Measurements from ENCODE around the gene HEBP2.
"Not testable (repeated sequence)": the region's sequence is repeated elsewhere in the genome, so short reads cannot be mapped to it uniquely, and the experiment has no call there.

The HEBP2 gene

DNA sequence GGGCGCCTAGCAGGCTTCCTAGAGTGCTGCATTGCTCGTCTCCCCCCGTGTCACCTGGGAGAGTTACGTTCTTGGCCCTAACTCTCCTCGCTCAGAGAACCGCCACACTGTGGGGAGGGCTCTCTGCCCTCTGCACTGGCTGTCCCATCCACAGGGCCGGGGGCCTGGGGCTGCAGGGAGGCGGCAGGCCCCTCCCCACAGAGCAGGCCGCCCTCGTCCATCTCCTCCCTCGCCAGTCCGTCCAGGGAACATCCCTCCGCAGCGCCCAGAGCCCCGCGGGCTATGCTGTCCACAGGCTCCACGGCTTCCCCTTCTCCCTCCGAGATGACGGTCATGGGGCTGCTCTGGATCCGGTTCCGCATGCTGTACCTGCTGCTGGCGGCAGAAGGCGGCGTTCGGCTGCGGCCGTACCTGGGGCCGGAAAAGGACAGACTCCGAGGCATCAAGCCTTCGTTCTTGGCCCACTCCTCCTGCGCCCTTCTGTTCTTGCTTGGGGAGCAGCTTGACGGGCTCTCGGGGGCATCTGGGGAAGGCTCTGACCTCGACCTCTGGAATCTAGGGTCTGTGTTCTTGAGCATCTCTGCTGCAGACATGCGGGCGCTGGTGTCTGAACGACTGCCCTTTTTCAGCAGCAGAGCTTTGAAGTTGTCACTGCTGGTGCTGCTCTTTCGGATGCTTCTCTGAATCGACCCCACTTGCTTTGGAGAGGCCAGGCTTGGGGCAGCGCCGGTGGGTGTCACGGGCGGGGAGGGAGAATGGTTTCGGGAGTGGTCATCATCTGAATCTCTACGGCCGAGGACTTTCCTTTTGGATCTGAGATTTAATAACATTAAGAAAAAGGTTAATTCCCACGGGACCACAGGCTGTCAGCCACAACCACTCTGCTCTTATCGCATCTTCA is 20.2 kb downstream of the HEBP2 start:
- no peak for DNase-seq (ENCODE audit: low spot score)

DNA sequence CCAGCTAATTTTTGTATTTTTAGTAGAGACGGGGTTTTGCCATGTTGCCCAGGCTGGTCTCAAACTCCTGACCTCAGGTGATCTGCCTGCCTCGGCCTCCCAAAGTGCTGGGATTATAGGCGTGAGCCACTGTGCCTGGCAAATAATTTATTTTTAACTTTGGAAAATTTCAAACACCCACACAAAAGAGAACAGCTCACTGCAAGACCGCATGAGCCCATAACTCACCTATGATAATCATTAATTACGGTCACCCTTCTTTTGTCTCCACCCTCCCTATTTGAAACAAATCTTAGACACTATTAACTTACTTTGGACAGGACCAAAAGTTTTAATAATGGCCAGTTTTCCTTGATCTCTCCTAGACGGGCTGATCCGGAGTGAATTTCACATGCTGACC is 21.2 kb downstream of the HEBP2 start:
- DNase-seq (ENCODE audit: low spot score) = not testable (repeated sequence)

DNA sequence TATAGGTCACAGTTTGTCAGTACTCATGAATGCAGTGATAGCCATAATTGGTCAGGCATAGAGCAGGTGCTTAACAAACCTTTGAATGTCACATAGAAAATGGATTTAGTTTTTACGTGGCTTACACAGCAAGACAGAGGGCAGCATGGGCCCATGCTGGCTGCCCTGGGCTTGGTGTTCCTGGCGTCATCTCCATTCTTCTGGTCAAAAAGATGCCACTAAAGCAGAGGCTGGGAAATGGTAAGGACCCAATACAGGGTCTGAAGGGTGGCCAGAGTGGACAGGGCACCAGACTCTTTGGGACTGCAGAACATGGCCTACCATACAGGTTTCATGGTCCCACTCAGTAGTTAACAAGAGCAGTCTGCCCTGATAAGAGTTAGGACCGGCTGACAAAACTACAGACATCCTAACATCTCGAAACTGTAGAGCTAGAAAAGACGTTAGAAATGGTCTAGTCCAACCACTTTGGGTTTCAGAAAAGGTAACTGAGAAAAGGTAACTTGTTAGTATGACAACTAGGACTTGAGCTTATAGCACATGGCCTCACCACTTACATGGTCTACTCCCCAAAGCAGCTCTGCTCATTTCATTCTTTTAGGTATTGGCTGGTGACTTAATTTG is 22.6 kb downstream of the HEBP2 start:
- no peak for DNase-seq (ENCODE audit: low spot score)

DNA sequence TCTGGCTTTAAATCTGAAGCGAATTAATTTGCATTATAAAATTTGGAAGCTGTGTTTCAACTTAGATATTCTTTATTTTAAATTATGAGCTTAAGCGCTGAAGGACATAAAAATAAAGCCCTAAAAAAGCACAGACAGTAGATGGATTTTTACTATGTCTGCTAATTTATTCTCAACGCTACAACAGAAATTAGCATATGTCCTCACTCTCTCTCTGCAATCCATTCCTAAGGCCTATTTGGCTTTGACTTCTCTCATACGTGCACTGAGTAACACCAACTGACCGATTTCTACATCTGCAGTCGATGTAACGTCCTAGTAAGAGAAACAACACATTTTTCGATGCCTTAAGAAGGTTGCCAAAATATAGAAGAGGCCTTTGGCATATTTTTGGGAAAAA is 23.7 kb downstream of the HEBP2 start:
- DNase-seq (ENCODE audit: low spot score) = no peak

DNA sequence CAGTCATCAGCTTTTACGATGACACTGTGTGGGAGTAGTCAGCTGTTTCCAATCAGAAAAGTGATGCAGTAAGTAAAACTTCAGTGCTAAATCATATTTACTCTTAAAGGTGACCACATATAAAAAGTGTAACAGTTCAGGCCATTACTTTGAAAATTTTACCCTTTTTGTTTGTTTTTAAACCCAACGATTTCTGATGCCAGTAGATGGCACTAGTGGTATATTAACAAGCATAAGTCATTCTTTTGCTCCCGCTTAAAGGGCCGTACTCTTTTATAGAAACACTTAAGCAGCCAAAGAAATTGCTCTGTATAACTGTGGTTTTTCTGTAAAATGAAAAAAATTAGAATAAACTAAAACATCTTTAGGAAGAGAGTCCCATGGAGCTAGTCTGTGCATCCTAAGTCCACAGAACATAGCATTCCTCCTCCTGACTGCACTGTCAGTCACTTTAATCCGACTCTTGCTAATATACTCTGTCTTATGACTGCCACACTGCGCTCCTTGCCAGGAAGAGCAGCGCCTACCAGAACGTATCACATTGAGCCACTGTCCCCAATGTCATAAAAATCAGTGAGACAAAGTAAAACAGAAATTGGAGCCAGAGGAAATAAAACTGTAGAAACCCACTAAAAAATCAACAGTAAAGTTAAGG is 25.0 kb downstream of the HEBP2 start:
- peak; percentile 39 for DNase-seq (ENCODE audit: low spot score)

DNA sequence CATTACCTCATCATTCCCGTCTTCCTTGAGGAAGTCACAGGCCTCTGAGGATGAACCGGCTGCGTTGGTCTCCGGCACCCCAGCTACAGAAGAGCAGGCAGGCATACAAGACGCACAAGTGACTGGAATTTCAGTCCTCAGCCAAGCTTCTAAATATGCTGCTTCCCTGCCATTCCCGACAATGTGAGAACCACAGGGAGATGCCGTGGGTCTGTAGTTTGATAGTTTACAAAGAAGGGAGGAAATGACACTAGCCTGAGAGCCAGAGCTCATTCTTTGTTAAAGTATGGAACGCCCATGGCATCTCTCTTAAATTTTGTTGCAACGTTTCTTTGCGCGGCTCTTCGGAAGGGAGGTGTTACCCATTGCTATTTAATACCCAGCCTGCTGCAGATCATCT is 25.7 kb downstream of the HEBP2 start:
- no peak for DNase-seq (ENCODE audit: low spot score)

DNA sequence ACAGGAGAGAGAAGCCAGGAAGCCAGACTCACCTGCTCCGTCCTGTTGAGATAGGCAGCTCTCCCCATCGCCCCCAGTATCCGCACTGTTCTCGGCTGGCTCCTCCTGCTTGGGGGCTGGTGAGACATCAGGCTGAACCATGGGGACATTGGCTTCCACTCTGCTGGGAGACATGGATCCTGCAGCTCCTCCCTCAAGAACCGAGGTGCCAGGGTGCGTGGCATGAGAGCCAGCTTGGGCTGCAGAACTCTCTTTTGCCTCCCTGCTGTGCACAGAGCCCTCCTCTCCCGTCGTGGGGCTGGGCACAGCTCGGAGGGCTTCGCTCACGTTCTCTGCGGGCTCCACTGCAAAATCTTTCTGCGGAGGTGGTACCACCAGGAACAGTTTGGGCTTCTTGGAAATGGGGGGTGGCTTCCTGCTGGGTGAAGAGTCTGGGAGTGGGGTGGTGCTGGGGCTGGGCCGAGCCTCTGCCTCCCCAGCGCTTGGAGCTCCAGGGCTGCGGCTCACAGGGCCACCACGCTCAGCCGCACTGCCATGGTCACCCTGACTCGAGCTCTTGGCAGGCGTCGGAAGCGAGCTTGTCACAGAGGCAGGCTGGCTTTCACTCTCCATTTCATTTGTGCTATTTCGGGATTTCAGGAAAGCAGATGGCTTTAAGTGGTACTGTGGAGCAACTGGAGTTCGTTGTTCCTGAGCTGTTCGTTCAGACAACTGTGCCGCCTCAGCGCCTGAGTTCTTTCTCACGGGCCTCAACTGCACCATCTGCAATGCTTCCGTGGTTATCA is 26.5 kb downstream of the HEBP2 start:
- no peak for DNase-seq (ENCODE audit: low spot score)

DNA sequence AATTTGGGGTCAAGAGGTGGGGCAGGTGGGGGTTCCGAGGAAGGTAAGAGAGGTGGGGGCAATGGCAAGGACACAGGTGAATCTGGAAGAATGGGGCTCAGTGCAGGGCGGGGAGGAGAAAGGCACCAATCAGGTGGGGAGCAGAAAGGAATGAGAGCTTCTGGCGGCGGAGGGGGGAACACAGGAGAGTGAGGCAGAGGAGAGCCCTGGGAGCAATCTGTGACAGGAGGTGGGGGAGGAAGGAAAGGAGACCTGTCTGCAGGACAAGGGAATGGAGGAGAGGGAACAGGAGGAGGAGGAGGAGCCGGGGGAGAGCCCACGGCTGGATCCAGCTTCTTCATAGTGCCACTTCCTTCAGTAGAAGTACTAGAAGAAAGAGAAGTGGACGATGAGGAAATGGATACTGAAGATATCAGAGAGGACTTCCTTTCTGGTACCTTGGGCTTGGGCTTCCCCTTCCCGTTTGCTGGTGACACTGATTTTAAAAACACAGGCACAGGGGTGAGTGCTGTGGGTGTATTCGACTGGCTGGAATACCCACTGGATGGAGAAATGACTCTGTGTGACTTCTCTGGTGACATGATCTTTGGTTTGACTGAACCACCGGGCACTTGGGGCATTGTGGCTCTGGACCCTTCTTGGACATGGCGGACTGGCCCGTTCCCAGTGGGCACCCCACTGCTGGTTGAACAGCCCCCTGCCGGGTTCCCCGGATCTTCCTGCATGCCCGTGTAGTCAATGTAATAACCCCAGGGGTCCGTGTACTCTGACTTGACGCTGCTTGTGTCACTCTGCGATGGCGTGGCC is 27.4 kb downstream of the HEBP2 start:
- DNase-seq (ENCODE audit: low spot score) = peak; percentile 15

DNA sequence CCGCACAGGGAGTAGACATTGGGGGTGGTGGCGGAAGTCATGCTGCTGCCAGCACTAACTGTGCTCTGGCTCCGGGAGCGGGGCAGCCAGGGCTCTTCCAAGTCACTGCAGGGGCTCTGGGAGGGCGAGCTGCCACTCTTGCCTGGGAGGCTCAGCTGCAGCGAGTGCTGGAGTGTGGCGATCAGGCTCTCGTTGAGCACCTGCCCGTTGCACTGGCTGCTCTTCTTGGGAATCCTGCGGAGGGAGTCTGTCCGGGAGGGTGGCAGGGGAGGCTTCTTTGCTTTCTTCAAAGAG is 28.0 kb downstream of the HEBP2 start:
- DNase-seq (ENCODE audit: low spot score) = no peak

DNA sequence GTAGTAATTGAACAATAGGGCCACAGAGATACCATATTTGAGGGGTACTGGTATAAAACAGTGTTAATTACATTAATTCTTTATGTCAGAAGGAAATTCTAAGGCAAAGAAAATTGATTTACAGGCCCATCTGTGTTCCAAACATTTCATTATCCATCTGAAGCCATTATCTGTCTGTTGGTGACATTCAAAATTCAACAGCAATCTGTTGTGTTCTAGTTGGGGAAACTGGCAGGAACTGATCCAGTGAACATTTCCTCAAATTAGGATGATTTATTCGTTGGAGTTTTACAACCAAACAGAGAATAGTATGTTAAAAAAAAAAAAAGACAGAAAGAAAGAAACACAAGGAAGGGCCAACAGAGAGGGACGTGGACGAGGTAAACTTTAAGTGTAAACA is 30.1 kb downstream of the HEBP2 start:
- no peak for DNase-seq (ENCODE audit: low spot score)

DNA sequence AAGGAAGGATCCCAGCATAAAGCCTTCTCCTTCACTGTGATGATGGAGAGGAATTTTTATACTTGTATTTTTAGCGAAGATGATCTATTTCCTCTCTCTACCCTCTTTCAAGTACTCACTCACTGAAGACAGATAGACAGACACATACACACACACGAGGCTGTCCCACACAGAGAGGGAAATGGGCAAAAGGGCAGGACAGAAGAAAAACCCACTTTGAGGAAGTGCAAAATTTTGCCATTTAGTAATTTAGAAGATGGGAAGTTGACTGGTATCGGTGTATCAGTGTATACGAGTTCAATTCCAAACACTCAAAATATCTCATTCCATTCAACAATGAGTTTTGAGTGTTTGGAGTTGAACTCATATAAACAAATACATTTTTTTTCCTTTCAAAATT is 30.9 kb downstream of the HEBP2 start:
- no peak for DNase-seq (ENCODE audit: low spot score)

DNA sequence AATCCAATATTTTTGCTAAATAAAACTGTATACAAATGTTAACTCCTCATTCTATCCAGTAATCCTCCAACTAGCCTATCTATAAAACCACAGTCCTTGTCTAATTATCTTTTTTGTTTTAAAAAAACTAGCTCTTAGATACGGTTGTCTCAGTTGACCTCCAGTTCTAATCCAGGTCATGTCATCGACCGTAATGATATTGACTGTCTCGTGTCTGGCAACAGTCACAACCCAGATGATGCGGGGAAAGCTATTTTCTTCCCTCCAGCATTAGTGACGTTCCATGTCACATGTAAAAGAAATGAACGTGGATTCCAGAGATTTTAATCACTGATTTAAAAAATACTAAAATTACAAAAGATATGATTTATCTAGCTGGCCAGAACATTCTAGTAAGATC is 35.5 kb downstream of the HEBP2 start:
- DNase-seq (ENCODE audit: low spot score) = no peak

DNA sequence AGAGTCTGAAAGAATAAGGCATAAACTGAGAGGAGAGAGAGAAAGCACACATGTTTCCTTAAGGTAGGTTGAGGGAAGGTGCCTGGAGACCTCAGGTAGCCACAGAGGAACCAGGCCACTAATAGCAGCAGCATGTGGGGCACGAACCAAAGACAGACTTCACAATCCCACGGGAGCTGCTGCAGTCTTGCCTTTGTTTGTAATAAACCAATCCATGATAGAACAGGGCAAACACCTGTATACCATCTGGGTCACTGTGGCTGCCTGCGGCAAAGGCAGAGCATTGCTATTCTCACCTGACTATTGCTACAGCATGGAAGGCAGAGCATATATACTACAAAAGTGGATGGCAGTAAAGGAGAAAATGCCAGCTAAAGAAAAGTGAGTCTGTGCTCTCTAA is 36.3 kb downstream of the HEBP2 start:
- DNase-seq (ENCODE audit: low spot score) = no peak

DNA sequence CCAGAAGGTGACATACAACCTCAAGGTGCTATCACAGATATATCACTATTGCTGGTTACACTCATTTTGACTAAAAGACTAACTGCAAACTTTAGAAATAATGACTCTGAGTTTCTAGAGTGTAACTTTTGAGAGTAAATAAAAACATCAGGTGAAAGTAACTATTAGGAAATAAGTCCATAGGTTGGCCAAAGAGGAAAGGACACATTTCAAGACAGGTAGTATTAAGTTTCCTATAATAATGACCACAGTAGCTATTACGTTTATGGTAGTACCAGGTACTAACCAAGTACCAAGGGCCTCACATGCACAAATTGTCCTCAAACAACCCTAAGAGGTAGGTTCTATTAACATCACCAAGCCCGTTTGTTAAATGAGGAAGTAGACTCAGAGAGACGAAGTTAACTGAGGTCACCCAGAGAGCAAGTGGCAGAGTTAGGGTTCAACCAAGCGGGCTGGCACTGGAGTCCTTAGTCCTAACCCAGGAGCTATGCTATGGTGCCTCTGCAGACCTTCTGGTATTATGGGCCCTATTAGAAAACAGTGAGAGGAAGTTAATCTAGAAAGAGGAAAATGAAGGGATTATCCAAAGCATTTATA is 36.8 kb downstream of the HEBP2 start:
- no peak for DNase-seq (ENCODE audit: low spot score)

DNA sequence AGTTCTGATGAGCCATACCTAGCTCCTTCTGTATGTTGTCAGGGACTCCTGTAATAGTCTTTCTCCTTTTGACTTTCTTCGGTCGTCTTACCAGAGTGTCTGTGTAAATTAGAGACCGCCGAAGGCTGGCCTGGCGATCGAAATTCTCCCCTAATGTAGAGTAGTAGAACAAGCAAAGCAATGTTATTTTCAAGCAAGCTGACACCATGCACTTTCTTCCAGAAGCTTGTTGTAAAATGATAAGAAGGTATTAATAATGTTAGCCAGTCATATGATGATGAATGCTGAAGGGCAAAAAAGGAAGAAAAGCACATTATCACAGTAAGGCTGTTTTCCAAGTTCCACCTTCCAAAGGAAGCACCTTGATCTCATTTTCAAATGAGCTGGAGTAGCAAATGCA is 37.9 kb downstream of the HEBP2 start:
- no peak for DNase-seq (ENCODE audit: low spot score)

DNA sequence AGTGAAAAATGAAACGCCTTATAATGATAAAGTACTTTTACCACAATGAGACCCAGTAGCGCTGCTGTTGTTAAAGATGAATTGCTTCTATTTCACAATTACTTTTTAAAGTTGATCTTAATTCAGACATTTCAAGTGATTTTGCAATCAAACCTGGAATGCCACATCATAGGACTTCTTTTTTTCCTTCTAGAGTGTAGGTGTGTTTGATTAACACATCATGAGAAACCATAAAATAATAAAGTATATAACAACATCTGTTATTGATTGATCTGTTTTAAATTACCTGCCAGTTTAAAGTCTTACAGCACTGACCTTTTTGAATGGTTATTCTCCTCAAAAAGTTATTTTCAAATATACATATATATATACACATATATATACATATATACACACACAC is 38.6 kb downstream of the HEBP2 start:
- DNase-seq (ENCODE audit: low spot score) = no peak

DNA sequence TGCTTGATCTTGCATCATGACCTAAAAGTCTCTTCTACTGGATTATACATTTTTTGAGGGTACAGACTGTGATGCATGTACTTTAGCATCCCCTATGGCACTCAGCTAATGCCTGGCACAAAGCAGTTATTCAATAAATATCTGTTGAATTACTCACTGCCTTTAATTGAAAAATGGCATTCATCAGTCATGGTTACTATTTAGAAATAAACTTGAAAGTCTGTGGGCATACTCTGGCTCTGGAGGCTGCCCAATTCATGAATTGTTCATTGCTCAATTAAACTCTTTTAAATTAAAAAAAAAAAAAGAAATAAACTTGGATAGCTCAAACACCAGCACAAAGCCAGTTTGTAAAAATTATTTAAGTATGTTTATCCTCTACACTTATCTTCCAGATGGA is 40.0 kb downstream of the HEBP2 start:
- no peak for DNase-seq (ENCODE audit: low spot score)

DNA sequence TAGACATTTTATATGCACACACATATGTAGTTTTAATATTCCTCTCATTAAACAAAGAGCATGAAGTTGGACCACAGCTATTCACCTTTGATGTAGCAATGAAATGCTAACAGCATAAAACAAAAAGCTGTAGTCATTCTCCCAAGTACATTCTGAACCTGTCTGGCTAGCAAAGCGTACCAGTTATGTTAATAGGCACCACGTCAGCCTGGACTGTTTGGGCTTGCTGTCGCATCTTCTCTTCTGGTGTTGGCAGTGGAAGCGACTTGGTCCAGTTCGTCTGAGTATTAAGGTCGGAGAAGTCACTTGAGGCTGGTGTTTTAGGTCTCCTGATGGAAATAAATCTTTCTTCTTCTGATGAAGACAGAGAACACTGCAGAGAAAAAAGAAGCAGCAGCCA is 42.8 kb downstream of the HEBP2 start:
- no peak for DNase-seq (ENCODE audit: low spot score)

DNA sequence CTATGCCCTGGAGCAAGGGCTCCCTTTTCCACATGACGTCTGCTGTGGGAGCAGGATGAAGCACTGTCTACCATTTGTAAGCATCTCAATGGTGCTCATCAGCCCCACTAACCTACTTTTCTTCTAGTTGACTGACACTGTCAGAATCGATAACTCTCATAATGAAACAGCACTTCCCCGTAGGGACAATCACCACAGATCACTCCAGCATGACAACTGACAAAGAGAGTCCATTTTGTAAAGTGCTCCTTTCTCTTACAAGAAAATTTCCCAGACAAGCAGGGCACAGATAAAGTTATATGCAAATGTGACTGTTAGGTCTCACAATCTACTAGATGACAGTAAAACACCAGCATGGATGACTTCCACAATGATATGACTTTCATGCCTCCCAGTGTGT is 46.4 kb downstream of the HEBP2 start:
- DNase-seq (ENCODE audit: low spot score) = no peak

DNA sequence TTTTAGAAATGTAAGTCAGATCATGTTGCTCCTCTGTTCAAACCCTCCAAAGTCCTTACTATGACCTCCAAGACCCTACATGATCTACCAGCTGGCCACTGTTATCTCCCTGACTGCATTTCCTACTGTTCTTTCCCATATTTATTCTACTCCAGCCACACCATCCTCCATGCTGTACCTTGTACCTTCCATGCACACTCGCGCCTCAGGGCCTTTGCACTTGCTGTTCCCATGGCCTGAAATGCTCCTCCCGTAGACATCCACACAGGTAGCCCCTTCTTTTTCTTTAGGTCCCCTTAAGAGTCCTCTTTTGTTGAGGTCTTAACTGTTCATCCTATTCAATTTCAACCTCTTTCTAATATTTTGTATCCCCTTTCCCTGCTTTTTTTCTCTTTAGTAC is 47.0 kb downstream of the HEBP2 start:
- DNase-seq (ENCODE audit: low spot score) = no peak

DNA sequence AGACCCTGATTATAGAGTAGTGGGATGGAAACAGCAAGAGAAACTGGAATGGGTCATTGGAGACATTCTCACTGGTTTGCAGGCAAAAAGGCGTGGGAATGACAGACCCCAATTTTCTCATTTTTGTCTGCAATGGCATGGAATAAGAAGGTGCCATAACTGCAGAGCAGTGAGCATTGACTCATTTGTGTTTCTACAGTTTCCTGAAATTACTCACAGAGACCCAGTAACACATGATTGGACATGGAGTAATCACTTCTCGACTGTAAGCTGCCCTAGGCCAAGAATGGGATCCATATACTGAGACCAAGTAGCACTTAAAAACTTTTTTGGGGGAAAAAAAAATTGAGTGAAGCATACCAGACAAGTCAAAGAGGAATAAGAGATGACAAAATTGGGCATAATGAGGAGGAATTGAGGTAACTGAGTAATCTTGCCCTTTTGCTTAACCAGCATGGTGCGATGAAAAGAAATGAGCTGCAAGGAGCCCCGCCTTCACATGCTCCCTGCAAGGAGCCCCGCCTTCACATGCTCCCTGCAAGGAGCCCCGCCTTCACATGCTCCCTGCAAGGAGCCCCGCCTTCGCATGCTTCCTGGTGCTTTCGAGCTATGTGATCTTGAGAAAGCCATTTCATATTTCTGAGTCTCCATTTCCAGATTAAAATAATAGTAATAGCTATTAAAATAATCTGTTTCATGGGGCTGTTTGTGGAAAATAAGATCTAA is 51.1 kb downstream of the HEBP2 start:
- no peak for DNase-seq (ENCODE audit: low spot score)

Data from germinal center (tissue), 1 donor.